Trophoblast cell (in vitro differentiated cells and primary cell): Measurements from ENCODE around the gene GNAO1.
A peak's percentile ranks its signal among the peaks of the same experiment; 100 is the strongest.

Experiments used
- DNase-seq, 2 donors: peaks; one replicate each; pipeline ENCODE4 v3.0.0-alpha.2; 2016
- H2AFZ ChIP-seq: 2 replicates; pipeline ENCODE4 v1.6.1; 2013; ENCODE audit warnings: low read length, moderate library complexity, mild to moderate bottlenecking; ENCODE audit not compliant: insufficient read depth, poor library complexity
- H2AK5ac ChIP-seq: 2 replicates; pipeline ENCODE4 v1.6.1; 2013; ENCODE audit warnings: mild to moderate bottlenecking, low read length
- H2BK120ac ChIP-seq: 2 replicates; pipeline ENCODE4 v1.6.1; 2013; ENCODE audit warnings: low read length, mild to moderate bottlenecking, moderate library complexity; ENCODE audit not compliant: insufficient read depth, poor library complexity
- H2BK12ac ChIP-seq: 2 replicates; pipeline ENCODE4 v1.6.1; 2013; ENCODE audit warnings: mild to moderate bottlenecking, low read length, moderate library complexity
- H2BK5ac ChIP-seq: 2 replicates; pipeline ENCODE4 v1.6.1; 2013; ENCODE audit warnings: low read length, low read depth, moderate library complexity, mild to moderate bottlenecking; ENCODE audit not compliant: poor library complexity
- H3K14ac ChIP-seq: 2 replicates; pipeline ENCODE4 v1.6.1; 2013; ENCODE audit warnings: mild to moderate bottlenecking, low read length
- H3K18ac ChIP-seq: 2 replicates; pipeline ENCODE4 v1.6.1; 2013; ENCODE audit warnings: mild to moderate bottlenecking, low read length
- H3K23ac ChIP-seq: 2 replicates; pipeline ENCODE4 v1.6.1; 2013; ENCODE audit warnings: low read length
- H3K27ac ChIP-seq: 2 replicates; pipeline ENCODE4 v1.5.1; 2013; ENCODE audit warnings: low read depth, mild to moderate bottlenecking, inconsistent platforms, low read length, moderate library complexity
- H3K27me3 ChIP-seq: 2 replicates; pipeline ENCODE4 v1.6.1; 2013; ENCODE audit warnings: inconsistent platforms, mild to moderate bottlenecking, low read length, moderate library complexity; ENCODE audit not compliant: insufficient read depth
- H3K36me3 ChIP-seq, 2 experiments: 1 replicate in 1 of 2; 2 replicates in 1 of 2; pipeline ENCODE4 v1.6.1; 2013; ENCODE audit warnings: low read length in 2 of 2, mild to moderate bottlenecking in 2 of 2, moderate library complexity in 1 of 2; ENCODE audit not compliant: insufficient read depth in 2 of 2, control insufficient read depth in 1 of 2
- H3K4ac ChIP-seq: 2 replicates; pipeline ENCODE4 v1.6.1; 2013; ENCODE audit warnings: low read depth, mild to moderate bottlenecking, low read length, moderate library complexity
- H3K4me1 ChIP-seq, 2 experiments: 1 replicate in 1 of 2; 2 replicates in 1 of 2; pipeline ENCODE4 v1.6.1; 2013; ENCODE audit warnings: low read length in 2 of 2, mild to moderate bottlenecking in 2 of 2, moderate library complexity in 1 of 2; ENCODE audit not compliant: insufficient read depth in 2 of 2, control insufficient read depth in 1 of 2
- H3K4me2 ChIP-seq: 2 replicates; pipeline ENCODE4 v1.6.1; 2013; ENCODE audit warnings: inconsistent platforms, mild to moderate bottlenecking, low read length, moderate library complexity
- H3K4me3 ChIP-seq: 2 replicates; pipeline ENCODE4 v1.5.1; 2013; ENCODE audit warnings: mild to moderate bottlenecking, low read depth, low read length, inconsistent platforms
- H3K79me1 ChIP-seq: one replicate; pipeline ENCODE4 v1.6.1; 2013; ENCODE audit warnings: low read length
- H3K79me2 ChIP-seq: 2 replicates; pipeline ENCODE4 v1.6.1; 2013; ENCODE audit warnings: low read length, mild to moderate bottlenecking; ENCODE audit not compliant: control insufficient read depth, insufficient read depth, poor library complexity
- H3K9ac ChIP-seq: 2 replicates; pipeline ENCODE4 v1.6.1; 2013; ENCODE audit warnings: mild to moderate bottlenecking, low read length
- H3K9me3 ChIP-seq: 2 replicates; pipeline ENCODE4 v1.6.1; 2013; ENCODE audit warnings: low read depth, mild to moderate bottlenecking, control low read depth, inconsistent platforms, low read length; ENCODE audit not compliant: insufficient read depth
- H4K12ac ChIP-seq: 2 replicates; pipeline ENCODE4 v1.6.1; 2013; ENCODE audit warnings: low read depth, mild to moderate bottlenecking, low read length, moderate library complexity
- H4K8ac ChIP-seq: 2 replicates; pipeline ENCODE4 v1.6.1; 2013; ENCODE audit warnings: low read depth, mild to moderate bottlenecking, low read length, moderate library complexity
- H4K91ac ChIP-seq: one replicate; pipeline ENCODE4 v1.6.1; 2013; ENCODE audit warnings: low read depth, mild to moderate bottlenecking, low read length, moderate library complexity
- WGBS: extraction: QIAGEN DNeasy Blood & Tissue Kit; methylation state at CpG from one replicate; pipeline ENCODE4 v1.1.7; 2013; ENCODE audit warnings: missing lambda C conversion rate; ENCODE audit not compliant: insufficient read length, insufficient coverage; ENCODE audit errors: extremely low coverage; 5-methylcytosine and 5-hydroxymethylcytosine counted together

The GNAO1 gene

GRCh38 chr16:56246051-56246817 is 54.9 kb downstream of the GNAO1 start:
- no CpG with 5 or more reads among the region's 13 CpGs for WGBS
- Histone ChIP-seq H2AFZ (no peak overlapping the region), H4K12ac (no peak overlapping the region), H3K79me1 (peaks cover 8% of the 10 kb centered on the region), H3K4me3 (no peak overlapping the region), H3K23ac (no peak overlapping the region), H3K27me3 (no peaks in the 10 kb centered on the region), H3K9me3 (no peaks in the 10 kb centered on the region), H2BK120ac (peak overlapping the region; percentile 67), H2AK5ac (peak overlapping the region; percentile 49), H3K36me3 (no peaks in the 10 kb centered on the region), H3K4me1 (peaks cover 8 to 22% of the 10 kb centered on the region in 2 experiments), H3K27ac (peak overlapping the region; percentile 45), H3K79me2 (no peaks in the 10 kb centered on the region), H2BK12ac (peak overlapping the region; percentile 78), H4K91ac (peak overlapping the region; percentile 75), H2BK5ac (peak overlapping the region; percentile 18), H3K4me2 (peak overlapping the region; percentile 10), H3K9ac (no peak overlapping the region), H3K18ac (peak overlapping the region; percentile 38), H4K8ac (peak overlapping the region; percentile 26), H3K14ac (peak overlapping the region; percentile 33), H3K4ac (no peak overlapping the region)
- DNase-seq: peak; percentile 96 to 97

GRCh38 chr16:56247018-56247417 is 55.7 kb downstream of the GNAO1 start:
- H2AFZ ChIP-seq: no peak overlapping the region
- no peaks in the 10 kb centered on the region for H3K36me3 ChIP-seq
- no peak for DNase-seq
- H3K27me3 ChIP-seq: no peaks in the 10 kb centered on the region
- H2BK120ac ChIP-seq: no peak overlapping the region
- peak overlapping the region; percentile 85 for H2BK12ac ChIP-seq
- H3K23ac ChIP-seq: no peak overlapping the region
- no peaks in the 10 kb centered on the region for H3K9me3 ChIP-seq
- peak overlapping the region; percentile 51 for H2AK5ac ChIP-seq
- no peaks in the 10 kb centered on the region for H3K79me2 ChIP-seq
- peak overlapping the region; percentile 25 for H3K18ac ChIP-seq
- peak overlapping the region; percentile 36 for H3K14ac ChIP-seq
- peak overlapping the region; percentile 36 for H4K8ac ChIP-seq
- no peak overlapping the region for H3K4me3 ChIP-seq
- peak overlapping the region; percentile 50 for H4K91ac ChIP-seq
- peaks cover 8% of the 10 kb centered on the region for H3K79me1 ChIP-seq
- no CpG with 5 or more reads among the region's 8 CpGs for WGBS
- H3K9ac ChIP-seq: peak overlapping the region; percentile 20
- H4K12ac ChIP-seq: no peak overlapping the region
- no peak overlapping the region for H3K4ac ChIP-seq
- H3K27ac ChIP-seq: no peak overlapping the region
- peaks cover 8 to 18% of the 10 kb centered on the region in 2 experiments for H3K4me1 ChIP-seq
- H3K4me2 ChIP-seq: no peak overlapping the region
- no peak overlapping the region for H2BK5ac ChIP-seq

GRCh38 chr16:56247808-56248207 is 56.5 kb downstream of the GNAO1 start:
- H2AFZ ChIP-seq: no peak overlapping the region
- no peak overlapping the region for H3K27ac ChIP-seq
- peaks cover 8% of the 10 kb centered on the region for H3K79me1 ChIP-seq
- no peak overlapping the region for H2BK120ac ChIP-seq
- H2AK5ac ChIP-seq: no peak overlapping the region
- H3K18ac ChIP-seq: no peak overlapping the region
- no peaks in the 10 kb centered on the region for H3K79me2 ChIP-seq
- no peak overlapping the region for H3K4me3 ChIP-seq
- no peak overlapping the region for H4K8ac ChIP-seq
- no peak overlapping the region for H4K91ac ChIP-seq
- no peak overlapping the region for H3K23ac ChIP-seq
- no peak overlapping the region for H4K12ac ChIP-seq
- H2BK5ac ChIP-seq: no peak overlapping the region
- H3K9ac ChIP-seq: no peak overlapping the region
- no peaks in the 10 kb centered on the region for H3K27me3 ChIP-seq
- no peak for DNase-seq
- H3K36me3 ChIP-seq: no peaks in the 10 kb centered on the region
- H3K9me3 ChIP-seq: no peaks in the 10 kb centered on the region
- no peak overlapping the region for H3K14ac ChIP-seq
- no peak overlapping the region for H3K4ac ChIP-seq
- no peak overlapping the region for H2BK12ac ChIP-seq
- H3K4me1 ChIP-seq: peaks cover 8 to 18% of the 10 kb centered on the region in 2 experiments
- H3K4me2 ChIP-seq: no peak overlapping the region

- Histone ChIP-seq H3K4ac (no peak overlapping the region), H2BK5ac (no peak overlapping the region), H2BK120ac (no peak overlapping the region)
Measured at GRCh38 chr16:56252835-56253234, 61.5 kb downstream of the GNAO1 start.

More at GRCh38 chr16:56252835-56253234, 61.5 kb downstream of the GNAO1 start:
- Histone ChIP-seq H2AK5ac (no peak overlapping the region), H3K79me1 (no peaks in the 10 kb centered on the region), H4K91ac (no peak overlapping the region), H4K8ac (no peak overlapping the region), H3K27ac (no peak overlapping the region), H3K36me3 (no peaks in the 10 kb centered on the region), H3K14ac (no peak overlapping the region), H4K12ac (no peak overlapping the region), H3K79me2 (no peaks in the 10 kb centered on the region), H3K4me3 (no peak overlapping the region), H3K23ac (no peak overlapping the region), H3K27me3 (no peaks in the 10 kb centered on the region), H3K18ac (no peak overlapping the region), H3K4me1 (no peaks in the 10 kb centered on the region), H3K9ac (no peak overlapping the region), H2BK12ac (no peak overlapping the region), H2AFZ (no peak overlapping the region), H3K4me2 (no peak overlapping the region), H3K9me3 (peaks cover 2% of the 10 kb centered on the region)
- no peak for DNase-seq
- WGBS: no CpG with 5 or more reads among the region's 4 CpGs
